GM13977 (cell line): Measurements from ENCODE around the gene FGF5.
"Not testable (repeated sequence)": the region's sequence is repeated elsewhere in the genome, so short reads cannot be mapped to it uniquely, and the experiment has no call there.

Experiments
- DNase-seq: peaks from one replicate; pipeline ENCODE4 v3.0.0; 2012; ENCODE audit warnings: low spot score
- CTCF ChIP-seq: IDR thresholded peaks from 2 replicates; pipeline ENCODE4 v1.5.1; 2012; ENCODE audit warnings: mild to moderate bottlenecking, control low read depth; ENCODE audit not compliant: insufficient read depth; ENCODE audit errors: extremely low read depth, missing control alignments
- in situ Hi-C: fragments of 300-500 bp; cut with MboI; formaldehyde crosslinking; loops from one replicate; pipeline ENCODE4 v1.12.0; 2022; ENCODE audit warnings: low sequenced_read_pairs, low pct_unique_long_range_greater_than_20kb, mixed read lengths, inconsistent platforms; ENCODE audit not compliant: unreplicated experiment

The FGF5 gene

GRCh38 chr4:80235451-80235850, 31.0 kb upstream of the FGF5 start:
- no peak for DNase-seq
- in situ Hi-C loops = no loop called here
- TF ChIP-seq CTCF = no peak

- in situ Hi-C loops = no loop called here
- TF ChIP-seq CTCF = no peak
- DNase-seq = no peak
Measured at GRCh38 chr4:80237992-80238391, 28.5 kb upstream of the FGF5 start.

GRCh38 chr4:80239480-80240150, 26.8 kb upstream of the FGF5 start:
- no peak for TF ChIP-seq CTCF
- DNase-seq = no peak
- in situ Hi-C loops = no loop called here

- in situ Hi-C loops = no loop called here
- DNase-seq = no peak
- TF ChIP-seq CTCF = no peak
Measured at GRCh38 chr4:80240976-80241375, 25.5 kb upstream of the FGF5 start.

- DNase-seq = no peak
- in situ Hi-C loops = no loop called here
- no peak for TF ChIP-seq CTCF
Measured at GRCh38 chr4:80243274-80244018, 23.0 kb upstream of the FGF5 start.

- DNase-seq, in situ Hi-C loops: not testable (repeated sequence)
Measured at GRCh38 chr4:80247484-80247883, 19.0 kb upstream of the FGF5 start.

GRCh38 chr4:80249144-80249543, 17.3 kb upstream of the FGF5 start:
- DNase-seq = no peak
- in situ Hi-C loops = no loop called here
- TF ChIP-seq CTCF = no peak
